GM19035 (cell line): ENCODE data around the gene LMOD1.
"Not testable (repeated sequence)": the region's sequence is repeated elsewhere in the genome, so short reads cannot be mapped to it uniquely, and the experiment has no call there.

Experiments
- ATAC-seq: cut with Tn5 transposase; IDR thresholded peaks from one replicate; pipeline ENCODE4 v1.9.1; 2021; ENCODE audit not compliant: unreplicated experiment

Gene LMOD1

GRCh38 chr1:201946224-201946908, at the start of gene LMOD1:
Gene LMOD1, minus strand, starts transcription at chr1:201946548. Its CDS starts 208 bp downstream, at chr1:201946340.
- ATAC-seq = no peak

GRCh38 chr1:201990427-201990826, 44.1 kb upstream of the LMOD1 start:
- ATAC-seq = no peak

GRCh38 chr1:201989354-201990128, 43.2 kb upstream of the LMOD1 start:
- no peak for ATAC-seq

GRCh38 chr1:201988601-201989000, 42.3 kb upstream of the LMOD1 start:
- ATAC-seq = no peak

- no peak for ATAC-seq
These were observed 39.0 kb upstream of the LMOD1 start for GRCh38 chr1:201985355-201985754.

- ATAC-seq = no peak
These were observed 38.1 kb upstream of the LMOD1 start for GRCh38 chr1:201984446-201984845.

GRCh38 chr1:201983380-201983805, 37.0 kb upstream of the LMOD1 start:
- no peak for ATAC-seq

GRCh38 chr1:201982623-201983379, 36.5 kb upstream of the LMOD1 start, which contains the start of gene RNPEP:
Gene RNPEP, plus strand, starts transcription at chr1:201982648. Its CDS starts 19 bp downstream, at chr1:201982667.
- ATAC-seq = peak; percentile 51

- ATAC-seq = peak; percentile 81
These were observed 35.8 kb upstream of the LMOD1 start for GRCh38 chr1:201982082-201982622.

- no peak for ATAC-seq
These were observed 24.2 kb upstream of the LMOD1 start for GRCh38 chr1:201970334-201971159.

- ATAC-seq = no peak
These were observed 22.0 kb upstream of the LMOD1 start for GRCh38 chr1:201968202-201968925.

- ATAC-seq = no peak
These were observed 19.8 kb upstream of the LMOD1 start for GRCh38 chr1:201966171-201966570.

GRCh38 chr1:201964261-201964660, 17.9 kb upstream of the LMOD1 start:
- no peak for ATAC-seq

GRCh38 chr1:201962382-201962781, 16.0 kb upstream of the LMOD1 start:
- ATAC-seq = not testable (repeated sequence)

- no peak for ATAC-seq
These were observed 12.0 kb upstream of the LMOD1 start for GRCh38 chr1:201958348-201958747.

GRCh38 chr1:201955729-201956143, 9.4 kb upstream of the LMOD1 start:
- peak; percentile 41 for ATAC-seq

GRCh38 chr1:201955009-201955728, 8.8 kb upstream of the LMOD1 start, which contains the start of gene TIMM17A:
Gene TIMM17A, plus strand, starts transcription at chr1:201955503. Its CDS starts 24 bp downstream, at chr1:201955527.
- peak; percentile 99 for ATAC-seq

- no peak for ATAC-seq
These were observed 8.1 kb upstream of the LMOD1 start for GRCh38 chr1:201954263-201955008.
